Cardiac muscle cell (in vitro differentiated cells and primary cell): ENCODE data around the gene PACSIN2. TPM values are rescaled to one million over a fixed set of nuclear protein-coding genes. Genes with fewer than 3 reads are reported as not detected.

ENCODE experiments used
- DNase-seq, 2 donors: peaks; one replicate each; pipeline versions ENCODE4 v3.0.0 to v3.0.0-alpha.2; 2010 to 2017; ENCODE audit warnings: low read depth in 1 of 2, low spot score in 1 of 2
- H3K27ac ChIP-seq: fragments of 200-600 bp; sonication (generic); 2 replicates; pipeline ENCODE4 v1.5.1; 2016
- H3K27me3 ChIP-seq: fragments of 200-600 bp; sonication (generic); 2 replicates; pipeline ENCODE4 v1.6.0; 2016; ENCODE audit warnings: control low read depth
- H3K36me3 ChIP-seq: fragments of 200-600 bp; sonication (generic); 2 replicates; pipeline ENCODE4 v1.5.1; 2016; ENCODE audit warnings: control low read depth
- H3K4me1 ChIP-seq: fragments of 200-600 bp; sonication (generic); 2 replicates; pipeline ENCODE4 v1.8.1; 2017; ENCODE audit warnings: low read depth, mild to moderate bottlenecking, mixed run types
- H3K4me3 ChIP-seq: fragments of 200-600 bp; sonication (generic); 2 replicates; pipeline ENCODE4 v1.5.1; 2016; ENCODE audit warnings: mild to moderate bottlenecking
- H3K9me3 ChIP-seq: fragments of 200-600 bp; sonication (generic); 2 replicates; pipeline ENCODE4 v1.5.1; 2017; ENCODE audit warnings: low read depth, mild to moderate bottlenecking, control low read depth
- polyA plus RNA-seq: library from polyadenylated mRNA; unstranded; fragments of >200 nt; fragmentation: Nextera tagmentation; extraction: Ambion mirVana; gene quantifications from 2 replicates; pipeline ENCODE4 v1.2.1, GENCODE V29; 2016
- total RNA-seq: library from RNA; depleted of rRNA; stranded (reverse); fragments of >200 nt; gene quantifications from 2 replicates; pipeline ENCODE4 v1.2.3, GENCODE V29; 2016
- TF ChIP-seq, protein P1 (sequence below): IDR thresholded peaks from 2 replicates; pipeline ENCODE4 v1.5.1; 2012; ENCODE audit warnings: low read depth, mild to moderate bottlenecking, low read length

PACSIN2 gene
- total and polyA plus RNA-seq, 2 experiments from 2014 or later, result 67.7 to 70.5 TPM

GRCh38 chr22:42990131-42990838 is 24.7 kb downstream of the PACSIN2 start:
- DNase-seq, result peak in 1 of 2 donors; percentile 89
- TF ChIP-seq, protein P1, sequence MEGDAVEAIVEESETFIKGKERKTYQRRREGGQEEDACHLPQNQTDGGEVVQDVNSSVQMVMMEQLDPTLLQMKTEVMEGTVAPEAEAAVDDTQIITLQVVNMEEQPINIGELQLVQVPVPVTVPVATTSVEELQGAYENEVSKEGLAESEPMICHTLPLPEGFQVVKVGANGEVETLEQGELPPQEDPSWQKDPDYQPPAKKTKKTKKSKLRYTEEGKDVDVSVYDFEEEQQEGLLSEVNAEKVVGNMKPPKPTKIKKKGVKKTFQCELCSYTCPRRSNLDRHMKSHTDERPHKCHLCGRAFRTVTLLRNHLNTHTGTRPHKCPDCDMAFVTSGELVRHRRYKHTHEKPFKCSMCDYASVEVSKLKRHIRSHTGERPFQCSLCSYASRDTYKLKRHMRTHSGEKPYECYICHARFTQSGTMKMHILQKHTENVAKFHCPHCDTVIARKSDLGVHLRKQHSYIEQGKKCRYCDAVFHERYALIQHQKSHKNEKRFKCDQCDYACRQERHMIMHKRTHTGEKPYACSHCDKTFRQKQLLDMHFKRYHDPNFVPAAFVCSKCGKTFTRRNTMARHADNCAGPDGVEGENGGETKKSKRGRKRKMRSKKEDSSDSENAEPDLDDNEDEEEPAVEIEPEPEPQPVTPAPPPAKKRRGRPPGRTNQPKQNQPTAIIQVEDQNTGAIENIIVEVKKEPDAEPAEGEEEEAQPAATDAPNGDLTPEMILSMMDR, result peak; percentile 54
- no peak overlapping the region for H3K4me3 ChIP-seq
- no peaks in the 10 kb centered on the region for H3K27me3 ChIP-seq
- no peak overlapping the region for H3K27ac ChIP-seq
- H3K4me1 ChIP-seq, result peaks cover 31% of the 10 kb centered on the region
- H3K9me3 ChIP-seq, result no peaks in the 10 kb centered on the region
- H3K36me3 ChIP-seq, result no peaks in the 10 kb centered on the region

- no peaks in the 10 kb centered on the region for H3K9me3 ChIP-seq
- TF ChIP-seq, protein P1, result no peak
- H3K27ac ChIP-seq, result peak overlapping the region; percentile 43
- no peaks in the 10 kb centered on the region for H3K27me3 ChIP-seq
- no peaks in the 10 kb centered on the region for H3K36me3 ChIP-seq
- peaks cover 21% of the 10 kb centered on the region for H3K4me1 ChIP-seq
- DNase-seq, result no peak
- H3K4me3 ChIP-seq, result no peak overlapping the region
These were observed 28.8 kb downstream of the PACSIN2 start for GRCh38 chr22:42986115-42986514.

- H3K27me3 ChIP-seq, result no peaks in the 10 kb centered on the region
- TF ChIP-seq, protein P1, result no peak
- no peak overlapping the region for H3K4me3 ChIP-seq
- no peaks in the 10 kb centered on the region for H3K36me3 ChIP-seq
- no peak for DNase-seq
- peaks cover 16% of the 10 kb centered on the region for H3K4me1 ChIP-seq
- peak overlapping the region; percentile 26 for H3K27ac ChIP-seq
- no peaks in the 10 kb centered on the region for H3K9me3 ChIP-seq
These were observed 29.4 kb downstream of the PACSIN2 start for GRCh38 chr22:42985531-42985905.

- no peak overlapping the region for H3K4me3 ChIP-seq
- H3K4me1 ChIP-seq, result peaks cover 12% of the 10 kb centered on the region
- TF ChIP-seq, protein P1, result no peak
- no peaks in the 10 kb centered on the region for H3K27me3 ChIP-seq
- H3K36me3 ChIP-seq, result no peaks in the 10 kb centered on the region
- peak overlapping the region; percentile 26 for H3K27ac ChIP-seq
- H3K9me3 ChIP-seq, result no peaks in the 10 kb centered on the region
- no peak for DNase-seq
These were observed 30.0 kb downstream of the PACSIN2 start for GRCh38 chr22:42984814-42985530.

DNA sequence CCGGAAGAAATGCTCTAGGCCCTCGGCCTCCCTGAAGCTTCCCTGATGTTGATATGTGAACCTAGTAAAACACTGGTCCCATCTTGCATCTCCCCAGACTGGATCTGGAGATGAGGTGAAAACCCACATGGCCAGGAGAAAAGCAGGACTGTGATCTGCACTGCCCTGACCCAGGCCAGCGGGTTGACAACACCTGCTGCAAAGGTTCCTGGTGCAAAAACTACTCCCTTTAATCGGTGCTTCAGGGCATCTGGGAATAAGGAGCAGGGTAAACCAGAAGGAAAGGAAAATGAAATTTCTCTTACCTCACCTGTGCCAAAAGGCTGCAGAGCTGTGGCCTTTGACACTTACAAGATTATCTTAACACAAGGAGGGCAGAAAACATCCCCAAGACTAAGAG is 30.6 kb downstream of the PACSIN2 start:
- Histone ChIP-seq H3K4me1 (peaks cover 12% of the 10 kb centered on the region), H3K4me3 (no peak overlapping the region), H3K27me3 (no peaks in the 10 kb centered on the region), H3K9me3 (no peaks in the 10 kb centered on the region), H3K27ac (no peak overlapping the region), H3K36me3 (no peaks in the 10 kb centered on the region)
- TF ChIP-seq, protein P1, result no peak
- no peak for DNase-seq
